CD4-positive, alpha-beta T cell treated with Interleukin-21 for 1 hour (primary cell): Measurements from ENCODE around the gene NLGN2.
A peak's percentile ranks its signal among the peaks of the same experiment; 100 is the strongest.

Source experiments
- DNase-seq: peaks from one replicate; pipeline ENCODE4 v3.0.0-alpha.2; 2020

The NLGN2 gene

GRCh38 chr17:7415784-7416183, 8.1 kb downstream of the NLGN2 start:
- DNase-seq = no peak

GRCh38 chr17:7416323-7416722, 8.7 kb downstream of the NLGN2 start:
- DNase-seq = no peak

DNA sequence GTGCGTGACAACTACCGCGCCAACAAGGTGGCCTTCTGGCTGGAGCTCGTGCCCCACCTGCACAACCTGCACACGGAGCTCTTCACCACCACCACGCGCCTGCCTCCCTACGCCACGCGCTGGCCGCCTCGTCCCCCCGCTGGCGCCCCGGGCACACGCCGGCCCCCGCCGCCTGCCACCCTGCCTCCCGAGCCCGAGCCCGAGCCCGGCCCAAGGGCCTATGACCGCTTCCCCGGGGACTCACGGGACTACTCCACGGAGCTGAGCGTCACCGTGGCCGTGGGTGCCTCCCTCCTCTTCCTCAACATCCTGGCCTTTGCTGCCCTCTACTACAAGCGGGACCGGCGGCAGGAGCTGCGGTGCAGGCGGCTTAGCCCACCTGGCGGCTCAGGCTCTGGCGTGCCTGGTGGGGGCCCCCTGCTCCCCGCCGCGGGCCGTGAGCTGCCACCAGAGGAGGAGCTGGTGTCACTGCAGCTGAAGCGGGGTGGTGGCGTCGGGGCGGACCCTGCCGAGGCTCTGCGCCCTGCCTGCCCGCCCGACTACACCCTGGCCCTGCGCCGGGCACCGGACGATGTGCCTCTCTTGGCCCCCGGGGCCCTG, 9.5 kb downstream of the NLGN2 start:
- DNase-seq = no peak

GRCh38 chr17:7418472-7419152, 11.0 kb downstream of the NLGN2 start:
- no peak for DNase-seq

- no peak for DNase-seq
Observed at GRCh38 chr17:7419819-7420610, 12.4 kb downstream of the NLGN2 start, which contains the start of gene SPEM1. Gene SPEM1, plus strand, starts transcription at chr17:7420324. Its CDS starts 61 bp downstream, at chr17:7420385.

DNA sequence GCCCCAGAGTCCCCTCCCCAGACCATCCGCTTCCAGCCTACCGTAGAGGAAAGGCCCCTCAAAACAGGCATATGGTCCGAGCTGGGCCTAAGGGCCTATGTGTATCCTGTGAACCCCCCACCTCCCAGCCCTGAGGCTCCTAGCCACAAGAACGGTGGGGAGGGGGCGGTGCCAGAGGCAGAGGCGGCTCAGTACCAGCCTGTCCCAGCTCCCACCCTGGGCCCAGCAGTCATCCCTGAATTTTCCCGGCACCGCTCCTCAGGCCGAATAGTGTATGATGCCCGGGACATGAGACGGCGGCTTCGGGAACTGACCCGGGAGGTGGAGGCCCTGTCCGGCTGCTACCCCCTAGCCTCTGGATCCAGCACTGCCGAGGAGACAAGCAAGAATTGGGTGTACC, 13.5 kb downstream of the NLGN2 start:
- DNase-seq = no peak

- DNase-seq = no peak
Observed at GRCh38 chr17:7423679-7424078, 16.0 kb downstream of the NLGN2 start.

DNA sequence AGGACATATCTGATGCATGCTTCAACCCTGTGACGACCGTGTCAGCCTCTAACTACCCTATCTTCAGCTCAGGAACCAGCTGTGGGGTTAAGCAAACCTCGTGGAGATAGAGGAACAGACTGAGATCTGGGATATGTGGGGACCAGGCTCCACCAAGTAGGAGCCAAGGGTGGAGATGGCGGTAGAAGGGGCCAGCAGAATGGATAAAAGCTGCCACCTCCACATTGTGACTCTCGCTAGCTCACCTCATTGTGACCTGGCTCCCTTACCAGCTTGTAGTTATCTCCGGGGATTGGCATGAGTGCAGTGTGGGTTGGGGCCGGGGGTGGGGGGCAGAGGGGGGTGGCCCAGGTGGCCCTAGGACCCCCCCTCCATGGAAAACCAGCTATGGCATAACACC, 17.7 kb downstream of the NLGN2 start, which contains the start of gene SPEM2:
SPEM2 (plus strand) TSS at position 301 of the 400 bp plus-strand sequence; CDS start at position 374, 73 bp downstream.
- no peak for DNase-seq

- DNase-seq = no peak
Observed at GRCh38 chr17:7425756-7426155, 18.1 kb downstream of the NLGN2 start.

- DNase-seq = no peak
Observed at GRCh38 chr17:7426203-7426863, 18.7 kb downstream of the NLGN2 start.

GRCh38 chr17:7426896-7427489, 19.3 kb downstream of the NLGN2 start:
- DNase-seq = no peak

DNA sequence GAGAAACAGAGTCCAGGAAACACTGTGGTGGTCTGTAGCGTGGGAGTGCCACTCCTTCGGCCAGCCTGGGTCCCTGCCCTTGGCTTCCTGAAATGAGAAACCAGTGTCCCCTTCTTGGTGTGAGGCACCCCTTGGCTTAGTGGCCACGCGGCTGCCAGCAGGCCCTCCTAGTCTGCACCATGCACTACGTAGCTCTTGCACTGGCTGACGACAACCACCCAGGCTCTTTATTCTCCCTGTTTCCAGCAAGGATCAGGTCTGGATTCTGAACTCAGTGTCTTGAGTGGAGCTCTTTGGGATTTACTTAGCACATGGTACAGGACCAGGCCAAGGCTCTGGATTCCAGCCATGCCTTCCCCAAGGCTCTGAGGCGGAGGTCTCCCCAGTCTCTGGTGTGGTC, 19.9 kb downstream of the NLGN2 start:
- DNase-seq = no peak

- no peak for DNase-seq
Observed at GRCh38 chr17:7428557-7428956, 20.9 kb downstream of the NLGN2 start, which contains the start of gene SPEM3. Gene SPEM3, plus strand, starts transcription at chr17:7428857. Its CDS starts 46 bp downstream, at chr17:7428903.

GRCh38 chr17:7429722-7430121, 22.1 kb downstream of the NLGN2 start:
- no peak for DNase-seq

DNA sequence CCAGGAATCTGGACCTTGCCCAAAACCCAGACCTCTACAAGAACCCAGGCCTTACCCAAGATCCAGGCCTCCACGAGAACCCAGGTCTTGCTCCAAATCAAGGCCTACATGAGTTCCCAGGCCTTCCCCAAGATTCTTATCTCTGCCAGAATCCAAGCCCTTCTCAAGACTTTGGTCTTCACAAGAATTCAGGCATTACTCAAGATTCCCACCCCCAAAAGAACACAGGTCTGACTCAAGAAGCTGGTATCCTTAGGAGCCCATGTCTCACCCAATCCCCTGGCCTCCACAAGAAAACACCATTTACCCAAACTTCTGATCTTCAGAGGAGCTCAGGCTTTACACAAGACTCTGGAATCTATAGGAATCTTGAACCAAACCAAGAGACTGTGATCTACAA, 23.6 kb downstream of the NLGN2 start:
- DNase-seq = no peak

GRCh38 chr17:7432296-7432695, 24.7 kb downstream of the NLGN2 start:
- no peak for DNase-seq

GRCh38 chr17:7435676-7436555, 28.3 kb downstream of the NLGN2 start:
- DNase-seq = no peak

GRCh38 chr17:7436556-7437368, 29.1 kb downstream of the NLGN2 start:
- peak; percentile 84 for DNase-seq

DNA sequence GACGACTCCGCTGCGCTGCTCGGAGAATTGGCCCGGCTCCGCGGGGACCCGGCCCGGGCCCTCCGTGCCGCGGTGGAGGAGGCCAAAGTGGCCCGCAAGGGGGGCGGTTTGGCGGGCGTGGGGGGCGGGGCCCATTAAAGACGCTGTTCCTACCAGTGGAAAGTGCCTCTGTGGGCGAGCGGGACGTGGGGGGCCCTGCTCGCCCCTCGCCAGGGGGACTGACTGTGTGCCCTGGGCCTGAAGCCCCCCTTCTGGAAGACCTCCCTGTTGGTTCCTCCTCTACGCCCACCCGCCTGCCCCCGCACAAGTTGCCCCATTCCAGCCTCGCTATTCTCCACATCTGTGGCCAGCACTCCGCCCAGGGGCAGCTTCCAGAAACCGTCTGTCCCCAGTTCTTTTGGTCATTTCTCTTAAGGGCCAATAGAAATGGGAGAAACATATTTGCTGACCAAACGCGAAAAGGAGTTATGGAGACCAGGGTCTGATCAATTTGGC, 29.8 kb downstream of the NLGN2 start:
- DNase-seq = no peak

GRCh38 chr17:7437950-7438614, 30.4 kb downstream of the NLGN2 start:
- peak; percentile 49 for DNase-seq
